Vagina (tissue), 2 donors: ENCODE data around the gene SLC48A1. TPM values are rescaled to one million over a fixed set of nuclear protein-coding genes. Genes with fewer than 3 reads are reported as not detected.
A peak's percentile ranks its signal among the peaks of the same experiment; 100 is the strongest.

Experiments used
- DNase-seq, 2 donors: peaks; one replicate each; pipeline ENCODE4 v3.0.0-alpha.2; 2017; ENCODE audit errors: extremely low spot score in 2 of 2
- H3K27ac ChIP-seq: fragments of 200-600 bp; sonication (generic); one replicate; pipeline ENCODE4 v1.5.1; 2019
- H3K27me3 ChIP-seq: fragments of 200-600 bp; sonication (generic); one replicate; pipeline ENCODE4 v1.5.1; 2019
- H3K36me3 ChIP-seq, 2 donors: fragments of 200-600 bp; sonication (generic); one replicate each; pipeline ENCODE4 v1.5.1; 2017 to 2019
- H3K4me1 ChIP-seq: fragments of 200-600 bp; sonication (generic); one replicate; pipeline ENCODE4 v1.5.1; 2019
- H3K4me3 ChIP-seq, 2 donors: fragments of 200-600 bp; sonication (generic); 1 replicate in 1 of 2; 2 replicates in 1 of 2; pipeline ENCODE4 v1.5.1; 2016 to 2019
- H3K9me3 ChIP-seq: fragments of 200-600 bp; sonication (generic); one replicate; pipeline ENCODE4 v1.5.1; 2019
- CTCF ChIP-seq, 3 experiments: fragments of 450-650 bp in 2 of 3; fragments of 200-600 bp in 1 of 3; sonication (generic) in 1 of 3; IDR thresholded peaks; one replicate each; pipeline ENCODE4 v1.5.1; 2017 to 2019; ENCODE audit warnings: antibody characterized with exemption in 3 of 3, mild to moderate bottlenecking in 2 of 3, moderate library complexity in 2 of 3
- POLR2A ChIP-seq, 2 donors: fragments of 450-650 bp; IDR thresholded peaks; one replicate each; pipeline ENCODE4 v1.6.1; 2017; ENCODE audit warnings: antibody characterized with exemption in 2 of 2, mild to moderate bottlenecking in 2 of 2, moderate library complexity in 2 of 2
- POLR2AphosphoS5 ChIP-seq, 2 donors: sonication (generic); formaldehyde crosslinking; IDR thresholded peaks; one replicate each; pipeline ENCODE4 v1.9.0; 2017; ENCODE audit warnings: antibody characterized with exemption in 2 of 2, mild to moderate bottlenecking in 2 of 2, low read depth in 1 of 2; ENCODE audit not compliant: insufficient read depth in 1 of 2
- intact Hi-C: fragments of 100-400 bp; cut with DNase I; formaldehyde crosslinking; loops from one replicate; pipeline ENCODE4 v1.15.1; 2023
- total RNA-seq: library from RNA; depleted of rRNA; stranded (reverse); fragments of >200 nt; gene quantifications from one replicate; pipeline ENCODE4 v1.2.3, GENCODE V29; 2016

The SLC48A1 gene
- total RNA-seq, 1 donor from 2014 or later = 20.9 TPM

GRCh38 chr12:47795814-47796411 lies 22.9 kb downstream of the SLC48A1 start:
- peaks cover 0 to 78% of the 10 kb centered on the region in 2 donors for H3K36me3 ChIP-seq
- intact Hi-C loops = no loop called here

GRCh38 chr12:47797441-47797840 lies 24.4 kb downstream of the SLC48A1 start:
- Histone ChIP-seq H3K9me3 (no peaks in the 10 kb centered on the region), H3K4me3 (no peak overlapping the region), H3K27ac (no peak overlapping the region), H3K27me3 (no peaks in the 10 kb centered on the region), H3K4me1 (peaks cover 36% of the 10 kb centered on the region), H3K36me3 (peaks cover 0 to 63% of the 10 kb centered on the region in 2 donors)
- no peak for TF ChIP-seq POLR2AphosphoS5 (IDR thresholded peaks at IDR 0.05; ENCODE audit: insufficient read depth in 1 of 2, low read depth in 1 of 2)
- TF ChIP-seq POLR2A (IDR thresholded peaks at IDR 0.05) = no peak
- no peak for TF ChIP-seq CTCF (IDR thresholded peaks at IDR 0.05)
- DNase-seq = no peak
- intact Hi-C loops = no loop called here

More at GRCh38 chr12:47795814-47796411, 22.9 kb downstream of the SLC48A1 start:
- DNase-seq = no peak
- Histone ChIP-seq H3K27ac (no peak overlapping the region), H3K4me3 (no peak overlapping the region), H3K27me3 (no peaks in the 10 kb centered on the region), H3K4me1 (peaks cover 21% of the 10 kb centered on the region), H3K9me3 (no peaks in the 10 kb centered on the region)
- TF ChIP-seq POLR2A (IDR thresholded peaks at IDR 0.05) (no peak), CTCF (IDR thresholded peaks at IDR 0.05) (no peak), POLR2AphosphoS5 (IDR thresholded peaks at IDR 0.05; ENCODE audit: insufficient read depth in 1 of 2, low read depth in 1 of 2) (no peak)

DNA sequence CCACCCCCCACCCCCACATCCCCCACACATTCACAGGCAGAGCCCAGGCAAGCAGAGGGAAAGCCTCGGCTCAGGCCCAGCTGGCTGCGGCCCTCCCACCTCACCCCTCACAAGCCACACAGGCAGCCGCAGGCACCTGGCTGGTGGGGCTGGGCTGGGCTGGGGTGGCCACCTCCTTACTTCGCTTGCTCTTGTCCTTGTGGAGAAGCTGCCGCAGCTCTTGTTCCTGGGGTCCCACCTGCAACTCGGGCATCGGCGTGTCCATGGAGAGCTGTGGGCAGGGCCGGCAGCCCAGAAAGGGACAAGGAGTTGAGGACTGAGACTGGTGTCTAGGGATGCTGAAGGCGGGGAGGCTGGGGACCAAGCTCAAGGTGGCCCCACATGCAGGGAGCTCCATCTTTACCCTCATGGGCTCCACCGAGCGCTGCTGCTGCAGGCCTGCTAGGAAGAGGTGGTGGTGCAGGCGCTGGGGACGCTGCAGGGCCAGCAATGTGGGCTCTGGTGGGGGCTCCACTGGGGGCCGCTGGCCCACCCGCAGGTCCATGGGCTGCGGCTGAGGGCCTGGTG lies 25.4 kb downstream of the SLC48A1 start:
- TF ChIP-seq POLR2AphosphoS5 (IDR thresholded peaks at IDR 0.05; ENCODE audit: insufficient read depth in 1 of 2, low read depth in 1 of 2) (no peak), POLR2A (IDR thresholded peaks at IDR 0.05) (no peak), CTCF (IDR thresholded peaks at IDR 0.05) (no peak)
- intact Hi-C loops = no loop called here
- no peak overlapping the region for H3K27ac ChIP-seq
- no peak for DNase-seq
- H3K4me1 ChIP-seq = peaks cover 47% of the 10 kb centered on the region
- peaks cover 0 to 52% of the 10 kb centered on the region in 2 donors for H3K36me3 ChIP-seq
- no peak overlapping the region for H3K4me3 ChIP-seq
- H3K9me3 ChIP-seq = no peaks in the 10 kb centered on the region
- no peaks in the 10 kb centered on the region for H3K27me3 ChIP-seq

DNA sequence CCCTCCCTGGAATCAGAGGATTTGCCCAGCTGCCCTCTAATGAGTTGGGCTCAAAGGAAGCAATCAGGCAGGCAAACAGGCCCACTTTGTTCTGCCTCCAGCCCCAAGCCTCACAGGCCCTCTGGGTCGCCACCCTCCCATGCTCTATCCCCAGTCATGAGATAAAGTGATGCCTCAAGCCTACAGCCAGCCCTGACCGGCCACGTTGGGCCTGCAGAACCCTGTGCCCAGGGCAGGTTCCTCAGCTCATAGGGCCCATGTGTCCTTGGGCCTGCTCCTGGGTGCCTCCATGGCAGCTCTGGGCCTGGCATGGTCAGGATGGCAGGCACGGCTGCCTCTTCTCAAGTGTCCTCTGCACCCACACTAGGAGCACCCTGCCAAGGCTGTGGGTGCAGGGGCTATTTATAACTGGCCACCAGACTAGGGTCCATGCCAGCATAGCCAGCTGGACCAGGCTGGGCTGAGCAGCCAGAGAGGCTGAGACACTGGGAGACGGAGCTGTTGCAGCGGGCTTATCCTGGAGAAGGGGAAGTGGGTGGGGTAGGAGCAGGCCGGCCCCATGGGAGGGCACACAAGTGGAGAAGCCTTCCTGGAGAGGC lies 26.4 kb downstream of the SLC48A1 start:
- intact Hi-C loops = no loop called here
- no peak for DNase-seq
- peaks cover 57% of the 10 kb centered on the region for H3K4me1 ChIP-seq
- H3K4me3 ChIP-seq = no peak overlapping the region
- peak overlapping the region; percentile 31 for H3K27ac ChIP-seq
- H3K9me3 ChIP-seq = no peaks in the 10 kb centered on the region
- peaks cover 0 to 42% of the 10 kb centered on the region in 2 donors for H3K36me3 ChIP-seq
- no peaks in the 10 kb centered on the region for H3K27me3 ChIP-seq
- TF ChIP-seq POLR2AphosphoS5 (IDR thresholded peaks at IDR 0.05; ENCODE audit: insufficient read depth in 1 of 2, low read depth in 1 of 2) = no peak
- no peak for TF ChIP-seq POLR2A (IDR thresholded peaks at IDR 0.05)
- TF ChIP-seq CTCF (IDR thresholded peaks at IDR 0.05) = no peak

GRCh38 chr12:47800582-47800981 lies 27.5 kb downstream of the SLC48A1 start:
- Histone ChIP-seq H3K4me3 (no peak overlapping the region), H3K27me3 (no peaks in the 10 kb centered on the region), H3K4me1 (peaks cover 68% of the 10 kb centered on the region), H3K36me3 (peaks cover 0 to 31% of the 10 kb centered on the region in 2 donors), H3K9me3 (no peaks in the 10 kb centered on the region), H3K27ac (peak overlapping the region; percentile 31)
- intact Hi-C loops = loop anchor here (5.0 kb wide), 1 partner anchor 37 kb away; no protein-coding TSS in a partner anchor
- TF ChIP-seq POLR2A (IDR thresholded peaks at IDR 0.05) = no peak
- no peak for TF ChIP-seq POLR2AphosphoS5 (IDR thresholded peaks at IDR 0.05; ENCODE audit: insufficient read depth in 1 of 2, low read depth in 1 of 2)
- no peak for TF ChIP-seq CTCF (IDR thresholded peaks at IDR 0.05)
- no peak for DNase-seq
